Lower leg skin (tissue), 4 donors: ENCODE measurements around the gene BCL2L11. TPM values are rescaled to one million over a fixed set of nuclear protein-coding genes. Genes with fewer than 3 reads are reported as not detected.

Experiments used
- DNase-seq, 2 donors: peaks; one replicate each; pipeline ENCODE4 v3.0.0-alpha.2; 2019; ENCODE audit warnings: low spot score in 2 of 2
- H3K4me3 ChIP-seq: fragments of 200-600 bp; sonication (generic); 2 replicates; pipeline ENCODE4 v1.5.1; 2017; ENCODE audit warnings: mild to moderate bottlenecking, low read depth; ENCODE audit not compliant: poor library complexity, severe bottlenecking
- POLR2A ChIP-seq, 2 donors: fragments of 450-650 bp; IDR thresholded peaks; one replicate each; pipeline ENCODE4 v1.6.1; 2016 to 2017; ENCODE audit warnings: antibody characterized with exemption in 2 of 2, mild to moderate bottlenecking in 1 of 2, moderate library complexity in 1 of 2
- WGBS, 2 donors: methylation state at CpG; one replicate each; pipeline ENCODE4 v1.1.5; 2018; 5-methylcytosine and 5-hydroxymethylcytosine counted together
- intact Hi-C: fragments of 100-400 bp; cut with DNase I; formaldehyde crosslinking; loops from one replicate; pipeline ENCODE4 v1.15.0; 2023; ENCODE audit warnings: low total_unique reads
- total RNA-seq, 4 donors: library from RNA; depleted of rRNA; stranded (reverse); fragments of >200 nt; gene quantifications; one replicate each; pipeline ENCODE4 v1.1.0, GENCODE V29; 2016
- TF ChIP-seq, protein P1 (sequence below), 3 donors: fragments of 450-650 bp; IDR thresholded peaks; one replicate each; pipeline ENCODE4 v1.5.1; 2016; ENCODE audit warnings: antibody characterized with exemption in 3 of 3, mild to moderate bottlenecking in 3 of 3, moderate library complexity in 2 of 3

The BCL2L11 gene
- total RNA-seq, 4 donors from 2014 or later = 5.4 to 17.2 (median 13.2) TPM

DNA sequence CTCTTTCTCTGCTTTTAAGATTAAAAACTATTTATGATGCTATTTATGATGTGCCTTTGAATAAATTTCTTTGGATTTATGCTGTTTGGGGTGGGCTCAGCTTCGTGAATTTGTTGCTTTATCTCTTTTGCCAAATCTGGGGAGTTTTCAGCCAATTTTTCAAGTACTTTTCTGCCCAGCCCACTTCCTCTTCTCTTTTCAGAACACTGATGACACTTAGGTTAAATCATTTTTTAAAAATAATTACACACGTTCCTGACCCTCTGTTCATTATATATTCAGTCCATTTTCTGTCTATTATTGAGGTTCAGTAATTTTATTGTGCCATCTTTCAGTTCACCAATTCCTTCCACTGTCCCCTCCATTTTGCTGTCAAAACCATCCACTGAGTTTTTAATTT is 14.8 kb upstream of the BCL2L11 start:
- WGBS, 2 donors = 45 to 48% methylated on average over 2 of the region's 2 CpGs
- no peak for TF ChIP-seq POLR2A (IDR thresholded peaks at IDR 0.05)
- TF ChIP-seq, protein P1, sequence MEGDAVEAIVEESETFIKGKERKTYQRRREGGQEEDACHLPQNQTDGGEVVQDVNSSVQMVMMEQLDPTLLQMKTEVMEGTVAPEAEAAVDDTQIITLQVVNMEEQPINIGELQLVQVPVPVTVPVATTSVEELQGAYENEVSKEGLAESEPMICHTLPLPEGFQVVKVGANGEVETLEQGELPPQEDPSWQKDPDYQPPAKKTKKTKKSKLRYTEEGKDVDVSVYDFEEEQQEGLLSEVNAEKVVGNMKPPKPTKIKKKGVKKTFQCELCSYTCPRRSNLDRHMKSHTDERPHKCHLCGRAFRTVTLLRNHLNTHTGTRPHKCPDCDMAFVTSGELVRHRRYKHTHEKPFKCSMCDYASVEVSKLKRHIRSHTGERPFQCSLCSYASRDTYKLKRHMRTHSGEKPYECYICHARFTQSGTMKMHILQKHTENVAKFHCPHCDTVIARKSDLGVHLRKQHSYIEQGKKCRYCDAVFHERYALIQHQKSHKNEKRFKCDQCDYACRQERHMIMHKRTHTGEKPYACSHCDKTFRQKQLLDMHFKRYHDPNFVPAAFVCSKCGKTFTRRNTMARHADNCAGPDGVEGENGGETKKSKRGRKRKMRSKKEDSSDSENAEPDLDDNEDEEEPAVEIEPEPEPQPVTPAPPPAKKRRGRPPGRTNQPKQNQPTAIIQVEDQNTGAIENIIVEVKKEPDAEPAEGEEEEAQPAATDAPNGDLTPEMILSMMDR (IDR thresholded peaks at IDR 0.05) = no peak
- intact Hi-C loops = no loop called here
- H3K4me3 ChIP-seq = no peak overlapping the region
- no peak for DNase-seq

DNA sequence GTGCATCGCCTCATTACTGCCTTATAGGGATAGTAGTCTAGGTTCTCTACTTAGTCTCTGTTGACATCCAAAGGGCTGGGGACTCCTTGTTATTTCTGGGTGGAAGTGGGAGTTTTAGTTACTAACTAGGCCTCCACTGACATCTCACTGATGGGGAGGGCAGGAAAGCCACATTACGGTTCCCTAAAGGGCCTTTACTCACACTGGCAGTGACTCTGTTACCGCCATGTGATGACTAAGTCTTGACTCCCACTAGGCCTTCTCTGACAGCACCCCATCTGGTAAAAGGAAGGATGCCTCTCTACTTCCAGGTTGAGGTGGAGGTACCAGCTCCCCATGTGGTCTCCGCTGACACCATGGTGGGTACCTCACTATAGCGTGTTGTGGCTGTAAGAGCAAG is 14.0 kb upstream of the BCL2L11 start:
- DNase-seq = no peak
- no peak overlapping the region for H3K4me3 ChIP-seq
- WGBS, 2 donors = 97% methylated on average over 5 of the region's 5 CpGs
- intact Hi-C loops = no loop called here
- no peak for TF ChIP-seq POLR2A (IDR thresholded peaks at IDR 0.05)
- TF ChIP-seq, protein P1 (IDR thresholded peaks at IDR 0.05) = no peak

- no peak for DNase-seq
- H3K4me3 ChIP-seq = no peak overlapping the region
- intact Hi-C loops = no loop called here
- TF ChIP-seq, protein P1 (IDR thresholded peaks at IDR 0.05) = no peak
- TF ChIP-seq POLR2A (IDR thresholded peaks at IDR 0.05) = no peak
- 87 to 95% methylated on average over 2 of the region's 2 CpGs for WGBS, 2 donors
Observed at GRCh38 chr2:111108745-111109271, 11.9 kb upstream of the BCL2L11 start.

DNA sequence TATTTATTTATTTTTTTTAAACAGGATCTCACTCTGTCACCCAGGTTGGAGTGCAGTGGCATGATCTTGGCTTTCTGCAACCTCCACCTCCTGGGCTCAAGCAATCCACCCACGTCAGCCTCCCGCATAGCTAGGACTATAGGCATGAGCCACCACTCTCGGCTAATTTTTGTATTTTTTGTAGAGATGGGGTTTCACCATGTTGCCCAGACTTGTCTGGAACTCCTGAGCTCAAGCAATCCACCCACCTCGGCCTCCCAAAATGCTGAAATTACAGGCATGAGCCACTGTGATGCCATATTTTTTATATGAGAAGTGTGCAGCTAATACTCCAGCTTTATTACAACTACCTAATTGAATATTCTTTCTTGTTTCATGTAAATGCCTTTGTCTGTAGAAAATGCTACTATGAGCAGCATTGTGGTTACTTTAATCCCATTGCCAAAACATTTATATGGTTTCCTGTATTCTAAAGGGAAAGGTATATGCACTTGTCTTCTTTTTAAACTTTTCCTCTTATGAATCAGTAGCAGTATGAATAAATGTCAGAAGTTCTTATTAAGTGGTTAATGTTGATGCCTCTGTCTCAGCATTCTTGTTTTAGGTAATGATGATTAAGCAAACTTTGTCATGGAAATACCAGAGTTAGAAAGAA is 9.5 kb upstream of the BCL2L11 start:
- no peak overlapping the region for H3K4me3 ChIP-seq
- TF ChIP-seq, protein P1 (IDR thresholded peaks at IDR 0.05) = no peak
- TF ChIP-seq POLR2A (IDR thresholded peaks at IDR 0.05) = no peak
- intact Hi-C loops = no loop called here
- no peak for DNase-seq
- WGBS, 2 donors = 85 to 91% methylated on average over 4 of the region's 4 CpGs

DNA sequence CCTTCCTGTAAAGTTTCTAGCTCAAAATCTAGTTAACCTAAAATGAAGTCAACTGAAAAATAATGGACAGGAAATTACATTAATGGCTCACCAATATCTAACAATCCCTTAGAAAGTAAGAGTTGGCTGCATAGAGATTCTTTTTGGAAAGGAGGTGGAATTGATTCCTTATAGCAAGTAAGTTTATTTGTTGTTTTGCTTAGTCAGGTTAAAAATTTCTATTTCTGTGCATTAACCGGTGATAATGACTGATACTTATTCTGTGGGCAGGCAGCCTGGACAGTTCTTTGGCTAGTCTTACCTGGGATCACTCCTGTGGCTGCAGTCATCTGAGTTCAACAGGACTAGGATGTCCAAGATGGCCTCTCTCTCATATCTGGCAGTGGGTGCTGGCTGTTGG is 6.9 kb upstream of the BCL2L11 start:
- TF ChIP-seq, protein P1 (IDR thresholded peaks at IDR 0.05) = no peak
- TF ChIP-seq POLR2A (IDR thresholded peaks at IDR 0.05) = no peak
- H3K4me3 ChIP-seq = no peak overlapping the region
- WGBS, 2 donors = 84 to 88% methylated on average over 1 of the region's 1 CpG
- intact Hi-C loops = no loop called here
- DNase-seq = no peak
